HepG2 (cell line): Measurements from ENCODE around the gene MTHFD1L. TPM values are rescaled to one million over a fixed set of nuclear protein-coding genes. Genes with fewer than 3 reads are reported as not detected.
A peak's percentile ranks its signal among the peaks of the same experiment; 100 is the strongest.

ENCODE experiments used
- FOSL2 ChIP-seq: sonication (generic); formaldehyde crosslinking; IDR thresholded peaks from 2 replicates; pipeline ENCODE4 v1.4.0; 2020; ENCODE audit warnings: missing genetic modification reagents
- GABPA ChIP-seq, 2 experiments: IDR thresholded peaks; 2 replicates each; pipeline ENCODE4 v1.6.1; 2011 to 2016; ENCODE audit warnings: low read depth in 2 of 2, low read length in 1 of 2, missing biosample characterization in 1 of 2, missing genetic modification characterization in 1 of 2
- GMEB1 ChIP-seq: sonication (generic); formaldehyde crosslinking; IDR thresholded peaks from 2 replicates; pipeline ENCODE4 v1.5.1; 2020; ENCODE audit warnings: missing genetic modification reagents, mild to moderate bottlenecking, borderline replicate concordance
- HBP1 ChIP-seq: IDR thresholded peaks from 2 replicates; pipeline ENCODE4 v1.6.1; 2016; ENCODE audit warnings: low read depth, control low read depth
- HMG20B ChIP-seq: conservative IDR thresholded peaks from 2 replicates; pipeline ENCODE4 v1.6.1; 2016; ENCODE audit warnings: missing genetic modification reagents, missing compliant biosample characterization
- NCOA1 ChIP-seq: sonication (generic); formaldehyde crosslinking; IDR thresholded peaks from 2 replicates; pipeline ENCODE4 v1.9.0; 2021; ENCODE audit warnings: missing genetic modification reagents
- PPARG ChIP-seq: conservative IDR thresholded peaks from 2 replicates; pipeline ENCODE4 v1.6.1; 2016; ENCODE audit warnings: missing biosample characterization, missing genetic modification reagents
- REPIN1 ChIP-seq: sonication (generic); formaldehyde crosslinking; IDR thresholded peaks from 2 replicates; pipeline ENCODE4 v1.8.0; 2022; ENCODE audit warnings: missing genetic modification reagents, low read depth, mild to moderate bottlenecking, borderline replicate concordance
- SAP130 ChIP-seq: IDR thresholded peaks from 2 replicates; pipeline ENCODE4 v1.6.1; 2016; ENCODE audit warnings: low read depth
- SNRNP70 ChIP-seq: fragments of 200-400 bp; formaldehyde crosslinking; IDR thresholded peaks from 2 replicates; pipeline ENCODE4 v1.6.1; 2017; ENCODE audit warnings: mild to moderate bottlenecking, low read depth, low read length, moderate library complexity
- THAP11 ChIP-seq: IDR thresholded peaks from 2 replicates; pipeline ENCODE4 v1.6.1; 2016; ENCODE audit warnings: missing biosample characterization, missing genetic modification reagents
- ZFP91 ChIP-seq: sonication (generic); formaldehyde crosslinking; IDR thresholded peaks from 2 replicates; pipeline ENCODE4 v1.9.0; 2022; ENCODE audit warnings: missing genetic modification reagents, mild to moderate bottlenecking, borderline replicate concordance
- ZNF124 ChIP-seq: sonication (generic); formaldehyde crosslinking; IDR thresholded peaks from 2 replicates; pipeline ENCODE4 v1.4.0; 2020; ENCODE audit warnings: missing genetic modification reagents
- ZNF350 ChIP-seq: sonication (generic); formaldehyde crosslinking; IDR thresholded peaks from 2 replicates; pipeline ENCODE4 v1.4.0; 2020; ENCODE audit warnings: mild to moderate bottlenecking, low read depth, missing genetic modification reagents, borderline replicate concordance
- ZNF580 ChIP-seq: IDR thresholded peaks from 2 replicates; pipeline ENCODE4 v1.6.1; 2016; ENCODE audit warnings: low read depth, borderline replicate concordance
- polyA plus RNA-seq, 8 experiments: library from polyadenylated mRNA; depleted of rRNA in 3 of 8; stranded (reverse) in 7 of 8; unstranded in 1 of 8; fragments of >200 nt; fragmentation: Illumina TruSeq in 4 of 8; extraction: Trizol in 4 of 8; gene quantifications; 2 replicates each; pipeline versions ENCODE4 v1.2.1 to v1.2.3, GENCODE V29; 2011 to 2016; ENCODE audit warnings: low read depth in 4 of 8, missing spikeins in 1 of 8, mixed read lengths in 1 of 8; ENCODE audit not compliant: insufficient read depth in 1 of 8
- total RNA-seq, 5 experiments: library from RNA; depleted of rRNA; stranded (reverse); fragments of >200 nt; fragmentation: Illumina TruSeq; extraction: Trizol; gene quantifications; 2 replicates each; pipeline ENCODE4 v1.2.3, GENCODE V29; 2016; ENCODE audit warnings: low read depth in 1 of 5
- TF ChIP-seq, protein P1 (sequence below): IDR thresholded peaks from 2 replicates; pipeline ENCODE4 v1.6.1; 2016; ENCODE audit warnings: low read depth
- TF ChIP-seq, protein P2 (sequence below): sonication (generic); formaldehyde crosslinking; IDR thresholded peaks from 2 replicates; pipeline ENCODE4 v1.4.0; 2020; ENCODE audit warnings: missing genetic modification reagents, borderline replicate concordance

MTHFD1L gene
- total and polyA plus RNA-seq, 2 of the 13 experiments (the other 11 are each of a cell fraction or from before 2014, with no cell fraction given), result 24.0 to 39.6 TPM

DNA sequence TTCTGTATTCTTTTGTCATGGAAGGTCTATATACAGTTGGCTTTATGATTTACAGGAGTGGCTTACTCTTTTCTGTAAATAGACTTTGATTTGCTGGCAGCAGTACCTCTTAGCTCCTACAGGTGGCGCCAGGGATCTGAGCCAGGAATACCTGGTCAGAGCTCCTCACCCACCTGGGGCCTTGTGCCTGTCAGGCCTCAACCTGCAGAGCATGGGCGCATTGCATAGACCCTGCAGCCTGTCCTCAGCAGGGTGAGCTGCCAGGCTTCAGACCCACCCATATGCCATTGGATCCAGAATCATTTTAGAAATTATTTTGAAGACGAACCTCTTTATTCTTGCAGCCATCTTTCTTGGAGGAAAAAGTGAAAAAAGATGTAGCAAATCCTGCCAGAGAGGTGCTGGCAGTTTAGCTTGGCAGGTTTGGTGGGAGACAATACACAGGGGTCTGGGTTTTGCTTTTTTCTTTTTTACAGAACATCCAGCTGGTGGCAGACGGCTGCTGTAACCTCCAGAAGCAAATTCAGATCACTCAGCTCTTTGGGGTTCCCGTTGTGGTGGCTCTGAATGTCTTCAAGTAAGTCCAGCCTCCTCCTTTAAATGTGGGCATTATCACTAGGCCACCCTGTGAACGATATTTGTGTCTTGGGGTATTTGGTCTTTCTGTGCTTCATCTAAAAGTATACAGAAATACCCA is 149.1 kb downstream of the MTHFD1L start (continued):
- TF ChIP-seq, protein P1, sequence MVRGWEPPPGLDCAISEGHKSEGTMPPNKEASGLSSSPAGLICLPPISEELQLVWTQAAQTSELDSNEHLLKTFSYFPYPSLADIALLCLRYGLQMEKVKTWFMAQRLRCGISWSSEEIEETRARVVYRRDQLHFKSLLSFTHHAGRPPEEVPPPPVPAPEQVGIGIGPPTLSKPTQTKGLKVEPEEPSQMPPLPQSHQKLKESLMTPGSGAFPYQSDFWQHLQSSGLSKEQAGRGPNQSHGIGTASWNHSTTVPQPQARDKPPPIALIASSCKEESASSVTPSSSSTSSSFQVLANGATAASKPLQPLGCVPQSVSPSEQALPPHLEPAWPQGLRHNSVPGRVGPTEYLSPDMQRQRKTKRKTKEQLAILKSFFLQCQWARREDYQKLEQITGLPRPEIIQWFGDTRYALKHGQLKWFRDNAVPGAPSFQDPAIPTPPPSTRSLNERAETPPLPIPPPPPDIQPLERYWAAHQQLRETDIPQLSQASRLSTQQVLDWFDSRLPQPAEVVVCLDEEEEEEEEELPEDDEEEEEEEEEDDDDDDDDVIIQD (CRISPR knock-in tag), result peak; percentile 78; the same call in 1 of the 2 replicates
- TF ChIP-seq ZNF350 (CRISPR knock-in tag), result peak; percentile 61; the same call in 1 of the 2 replicates
- TF ChIP-seq HBP1 (CRISPR knock-in tag), result no peak
- no peak for TF ChIP-seq GABPA (IDR thresholded peaks at IDR 0.05; ENCODE audit: low read depth, low read length)
- no peak for TF ChIP-seq GABPA (CRISPR knock-in tag; IDR thresholded peaks at IDR 0.05; ENCODE audit: low read depth)
- peak; percentile 24; the same call in 1 of the 2 replicates for TF ChIP-seq THAP11 (CRISPR knock-in tag)
- TF ChIP-seq GMEB1 (CRISPR knock-in tag), result 0 out of 2 replicates have a peak, but pooled peaks have one; percentile 38
- 0 out of 2 replicates have a peak, but pooled peaks have one; percentile 57 for TF ChIP-seq ZNF124 (CRISPR knock-in tag)
- no peak for TF ChIP-seq SNRNP70
- TF ChIP-seq REPIN1 (CRISPR knock-in tag), result peak; percentile 50; the same call in 1 of the 2 replicates
- peak; percentile 45; the same call in 1 of the 2 replicates for TF ChIP-seq NCOA1 (CRISPR knock-in tag)
- peak; percentile 68; the same call in 1 of the 2 replicates for TF ChIP-seq HMG20B (CRISPR knock-in tag)
- peak; percentile 43; the same call in 1 of the 2 replicates for TF ChIP-seq ZFP91 (CRISPR knock-in tag)
- TF ChIP-seq, protein P2, sequence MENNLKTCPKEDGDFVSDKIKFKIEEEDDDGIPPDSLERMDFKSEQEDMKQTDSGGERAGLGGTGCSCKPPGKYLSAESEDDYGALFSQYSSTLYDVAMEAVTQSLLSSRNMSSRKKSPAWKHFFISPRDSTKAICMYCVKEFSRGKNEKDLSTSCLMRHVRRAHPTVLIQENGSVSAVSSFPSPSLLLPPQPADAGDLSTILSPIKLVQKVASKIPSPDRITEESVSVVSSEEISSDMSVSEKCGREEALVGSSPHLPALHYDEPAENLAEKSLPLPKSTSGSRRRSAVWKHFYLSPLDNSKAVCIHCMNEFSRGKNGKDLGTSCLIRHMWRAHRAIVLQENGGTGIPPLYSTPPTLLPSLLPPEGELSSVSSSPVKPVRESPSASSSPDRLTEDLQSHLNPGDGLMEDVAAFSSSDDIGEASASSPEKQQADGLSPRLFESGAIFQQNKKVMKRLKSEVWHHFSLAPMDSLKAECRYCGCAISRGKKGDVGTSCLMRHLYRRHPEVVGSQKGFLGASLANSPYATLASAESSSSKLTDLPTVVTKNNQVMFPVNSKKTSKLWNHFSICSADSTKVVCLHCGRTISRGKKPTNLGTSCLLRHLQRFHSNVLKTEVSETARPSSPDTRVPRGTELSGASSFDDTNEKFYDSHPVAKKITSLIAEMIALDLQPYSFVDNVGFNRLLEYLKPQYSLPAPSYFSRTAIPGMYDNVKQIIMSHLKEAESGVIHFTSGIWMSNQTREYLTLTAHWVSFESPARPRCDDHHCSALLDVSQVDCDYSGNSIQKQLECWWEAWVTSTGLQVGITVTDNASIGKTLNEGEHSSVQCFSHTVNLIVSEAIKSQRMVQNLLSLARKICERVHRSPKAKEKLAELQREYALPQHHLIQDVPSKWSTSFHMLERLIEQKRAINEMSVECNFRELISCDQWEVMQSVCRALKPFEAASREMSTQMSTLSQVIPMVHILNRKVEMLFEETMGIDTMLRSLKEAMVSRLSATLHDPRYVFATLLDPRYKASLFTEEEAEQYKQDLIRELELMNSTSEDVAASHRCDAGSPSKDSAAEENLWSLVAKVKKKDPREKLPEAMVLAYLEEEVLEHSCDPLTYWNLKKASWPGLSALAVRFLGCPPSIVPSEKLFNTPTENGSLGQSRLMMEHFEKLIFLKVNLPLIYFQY (CRISPR knock-in tag), result no peak
- TF ChIP-seq ZNF580, result peak; percentile 71; the same call in 1 of the 2 replicates
- peak; percentile 76 for TF ChIP-seq PPARG (CRISPR knock-in tag)
- TF ChIP-seq FOSL2 (CRISPR knock-in tag), result peak; percentile 60
- TF ChIP-seq SAP130, result peak; percentile 38; the same call in 1 of the 2 replicates
